ACHN (cell line): ENCODE data around the gene KIF3A.

ENCODE experiments used
- DNase-seq: peaks from one replicate; pipeline ENCODE4 v3.0.0-alpha.2; 2015
- in situ Hi-C: cut with HindIII; loops from 2 replicates; pipeline ENCODE4 v1.10.0; 2017; ENCODE audit warnings: low sequenced_read_pairs, low pct_ligation_motif_present, low pct_unique_long_range_greater_than_20kb

KIF3A gene

GRCh38 chr5:132772291-132773070 lies 35.1 kb upstream of the KIF3A start:
- DNase-seq = no peak
- in situ Hi-C loops = no loop called here

GRCh38 chr5:132771503-132771998 lies 34.2 kb upstream of the KIF3A start:
- DNase-seq = peak; percentile 80
- in situ Hi-C loops = no loop called here

GRCh38 chr5:132770476-132771159 lies 33.3 kb upstream of the KIF3A start:
- in situ Hi-C loops = no loop called here

GRCh38 chr5:132768485-132768868 lies 31.1 kb upstream of the KIF3A start:
- in situ Hi-C loops = no loop called here
- no peak for DNase-seq

More at GRCh38 chr5:132770476-132771159, 33.3 kb upstream of the KIF3A start:
- DNase-seq = no peak

GRCh38 chr5:132767150-132767549 lies 29.8 kb upstream of the KIF3A start:
- DNase-seq = no peak
- in situ Hi-C loops = no loop called here

DNA sequence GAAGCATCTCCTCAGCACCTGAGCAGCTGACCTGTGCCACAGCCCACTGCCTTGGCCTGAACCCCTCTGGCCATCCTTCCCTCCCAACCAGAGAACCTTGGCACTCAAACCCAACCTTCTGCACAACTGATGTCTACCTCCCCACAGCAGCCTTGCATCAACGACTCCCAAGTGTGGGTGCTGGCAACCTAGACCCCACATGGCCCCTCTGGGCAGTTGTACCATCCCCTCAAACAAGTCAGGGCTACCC lies 29.4 kb upstream of the KIF3A start:
- in situ Hi-C loops = no loop called here
- no peak for DNase-seq

DNA sequence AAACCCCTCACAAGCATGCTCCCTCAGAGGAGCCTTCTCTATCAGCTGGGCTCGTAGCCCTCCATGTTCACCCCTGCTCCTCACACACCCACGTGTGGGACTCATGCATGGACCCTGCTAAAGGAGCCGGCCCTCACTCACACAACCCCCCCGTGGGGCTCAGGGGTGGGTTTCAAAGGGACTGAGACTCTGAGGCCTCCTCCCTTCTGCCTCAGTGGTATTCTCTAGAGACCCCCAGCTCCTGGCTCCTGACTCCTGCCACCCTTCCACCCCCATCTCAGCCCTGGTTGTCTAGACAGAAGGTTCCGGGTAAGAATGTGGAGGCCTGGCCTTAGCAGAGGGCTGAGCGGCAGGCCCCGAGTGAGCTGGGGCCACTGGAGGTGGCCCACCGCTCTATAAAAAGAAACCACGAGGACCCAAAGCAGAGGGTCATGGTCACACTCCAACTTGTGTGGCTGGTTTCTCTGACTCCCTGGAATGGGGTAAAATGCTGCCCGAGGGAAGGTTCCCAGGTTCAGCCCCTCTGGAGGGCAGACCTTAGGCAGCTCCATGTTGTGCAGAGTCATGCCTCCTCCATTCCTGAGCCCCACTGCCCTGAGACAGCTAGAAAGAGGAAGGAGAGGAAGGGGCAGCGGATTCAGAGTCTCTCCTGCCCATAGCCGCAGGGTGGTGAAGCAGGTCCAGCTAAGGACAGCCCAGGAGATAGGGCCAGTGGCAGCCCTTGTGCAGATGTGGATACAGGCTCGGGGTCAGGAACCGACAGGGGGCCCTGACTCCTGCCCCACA lies 28.9 kb upstream of the KIF3A start:
- in situ Hi-C loops = no loop called here

DNA sequence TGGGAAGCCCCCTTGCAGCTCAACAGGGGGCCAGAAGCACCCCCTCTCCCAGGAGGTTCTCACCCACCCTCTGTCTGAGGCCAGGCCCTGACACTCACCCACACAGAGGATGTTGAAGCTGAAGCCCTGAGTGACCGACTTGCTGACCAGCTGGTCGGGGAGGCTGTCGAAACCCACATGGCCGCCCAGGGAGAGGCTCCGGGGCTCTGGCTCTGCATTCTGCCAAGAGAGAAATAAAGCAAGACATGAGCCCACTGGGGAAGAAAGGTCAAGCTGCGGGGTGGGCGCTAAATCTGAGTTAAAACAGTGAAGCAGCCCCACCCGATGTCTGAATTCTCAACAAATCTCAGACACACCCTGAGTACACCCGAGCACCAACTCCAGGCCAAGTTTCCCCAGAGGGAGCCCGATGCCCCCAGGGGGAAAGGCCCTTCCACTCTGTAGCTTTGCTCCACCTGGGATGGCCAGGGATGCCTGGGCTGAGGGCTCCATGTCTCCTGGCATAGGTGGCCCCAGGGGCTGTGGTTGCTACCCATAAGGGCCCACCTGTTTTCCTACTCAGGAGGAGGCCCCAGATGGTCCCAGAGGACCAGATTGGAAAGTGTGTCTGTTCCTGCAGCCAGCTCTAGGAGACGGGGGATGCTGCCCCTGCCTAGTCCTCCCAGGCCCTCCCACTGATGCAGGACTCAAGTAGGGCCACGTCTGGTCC lies 28.1 kb upstream of the KIF3A start:
- DNase-seq = no peak

More for the DNA sequence above, 28.9 kb upstream of the KIF3A start:
- DNase-seq = no peak

DNA sequence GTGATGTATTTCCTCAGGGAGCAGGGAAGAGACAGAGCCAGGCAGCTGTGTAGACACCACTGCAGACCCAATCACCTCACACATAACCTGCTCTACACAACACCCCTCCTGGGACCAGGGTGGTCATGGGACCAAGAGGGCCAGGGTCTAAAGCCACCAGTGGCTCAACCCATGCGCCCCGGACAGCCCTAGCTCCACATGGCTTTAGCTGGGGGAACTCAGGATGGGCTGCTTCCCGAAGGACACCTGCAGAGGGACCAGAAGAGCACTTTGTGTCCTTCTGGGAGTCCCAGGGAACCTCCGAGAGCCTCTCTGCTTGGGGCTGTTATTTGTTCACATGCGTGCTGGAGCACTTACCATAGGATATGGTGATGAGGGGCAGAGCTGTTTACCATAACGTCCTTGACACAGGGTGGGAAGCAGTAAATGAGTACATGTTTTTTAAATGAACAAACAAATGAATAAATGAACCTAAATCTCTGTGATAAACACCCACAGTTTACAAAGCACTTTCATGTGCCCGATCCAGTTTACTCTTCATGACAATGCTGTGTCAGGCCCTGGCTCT lies 27.4 kb upstream of the KIF3A start:
- DNase-seq = no peak
- in situ Hi-C loops = no loop called here

More for the DNA sequence above, 28.1 kb upstream of the KIF3A start:
- in situ Hi-C loops = no loop called here

- in situ Hi-C loops = no loop called here
- no peak for DNase-seq
These were observed 26.7 kb upstream of the KIF3A start for GRCh38 chr5:132764051-132764450.

GRCh38 chr5:132763181-132764036 lies 26.1 kb upstream of the KIF3A start:
- in situ Hi-C loops = no loop called here
- DNase-seq = no peak

DNA sequence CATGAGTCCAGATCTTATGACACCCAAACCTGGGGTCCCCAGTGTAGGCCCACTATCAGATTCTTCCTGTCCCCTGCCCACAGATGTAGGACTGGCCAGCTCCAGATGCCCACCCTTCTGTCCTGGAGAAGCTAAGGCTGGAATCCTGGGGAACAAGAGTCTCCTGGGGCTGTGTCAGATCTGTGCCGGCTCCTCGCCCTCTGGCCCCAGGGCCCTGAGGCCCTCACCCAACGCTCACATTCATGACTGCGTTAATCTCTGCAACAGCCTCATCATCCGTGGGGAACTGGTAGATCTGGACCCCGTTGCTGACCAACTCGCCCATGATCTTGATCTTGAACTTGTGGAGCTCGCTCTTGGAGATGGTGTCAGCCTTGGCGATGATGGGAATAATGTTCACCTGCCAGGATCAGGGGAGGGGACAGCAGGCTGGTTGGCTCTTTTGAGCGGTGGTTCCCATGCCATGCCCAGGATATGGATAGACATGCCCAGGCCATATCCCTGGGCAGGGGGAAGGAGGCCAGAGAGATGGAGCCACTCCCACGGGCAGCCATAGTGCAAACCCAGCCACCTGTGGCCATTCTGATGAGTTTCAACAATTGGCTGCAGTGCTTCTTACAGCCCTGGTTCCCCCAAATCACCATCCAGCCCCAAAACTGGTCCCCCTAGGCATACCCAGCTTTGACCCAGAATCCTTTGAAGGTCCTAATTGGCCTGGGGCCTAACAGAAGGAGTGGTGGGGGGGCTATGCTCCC lies 25.1 kb upstream of the KIF3A start:
- in situ Hi-C loops = no loop called here

GRCh38 chr5:132761321-132762240 lies 24.2 kb upstream of the KIF3A start:
- in situ Hi-C loops = no loop called here
- no peak for DNase-seq

More for the DNA sequence above, 25.1 kb upstream of the KIF3A start:
- no peak for DNase-seq

DNA sequence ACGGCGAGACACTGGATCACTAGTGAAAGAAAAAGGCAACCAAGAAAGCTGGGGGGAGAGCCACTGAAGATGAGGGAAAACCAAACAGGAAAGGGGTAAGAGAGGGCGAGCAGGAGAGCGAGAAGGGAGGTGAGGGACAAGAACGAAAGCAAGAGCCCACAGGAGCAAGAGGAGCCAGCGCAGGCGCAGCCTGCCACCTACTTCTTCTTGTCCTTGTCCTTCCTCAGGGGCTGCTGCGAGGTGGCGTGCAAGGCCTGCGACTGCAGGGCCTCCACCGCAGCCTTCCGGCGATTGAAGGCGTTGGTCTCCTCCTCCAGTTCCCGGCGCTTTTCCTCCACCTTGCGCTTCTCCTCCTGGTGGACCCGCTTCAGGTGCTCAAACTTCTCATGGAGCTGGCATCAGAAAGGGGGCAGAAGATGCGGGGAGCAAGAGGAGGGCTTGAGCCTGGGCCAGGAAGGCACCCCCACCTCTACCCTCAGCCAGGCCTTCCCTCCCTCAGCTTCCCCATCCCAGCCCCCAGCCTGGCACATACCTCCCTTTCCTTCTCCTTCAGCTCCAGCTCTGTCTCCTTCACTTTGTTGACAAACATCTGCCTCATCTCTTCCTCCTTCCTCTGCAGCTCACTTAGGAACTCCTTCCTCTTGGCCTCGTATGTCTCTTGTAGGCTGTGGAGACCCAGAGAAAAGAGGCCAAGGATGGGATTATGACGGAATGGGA lies 23.4 kb upstream of the KIF3A start:
- in situ Hi-C loops = no loop called here
- no peak for DNase-seq

GRCh38 chr5:132760049-132760420 lies 22.7 kb upstream of the KIF3A start:
- in situ Hi-C loops = no loop called here
- no peak for DNase-seq
